Stimulated activated CD8-positive, alpha-beta memory T cell treated with anti-CD3 and anti-CD28 coated beads, Interleukin-12 subunit alpha, Interleukin-12 subunit beta, amount 100 ng/mL, for 24 hours (primary cell): ENCODE measurements around the gene MAP3K12.

Source experiments
- DNase-seq: peaks from one replicate; pipeline ENCODE4 v3.0.0-alpha.2; 2020; ENCODE audit errors: extremely low read depth

The MAP3K12 gene

DNA sequence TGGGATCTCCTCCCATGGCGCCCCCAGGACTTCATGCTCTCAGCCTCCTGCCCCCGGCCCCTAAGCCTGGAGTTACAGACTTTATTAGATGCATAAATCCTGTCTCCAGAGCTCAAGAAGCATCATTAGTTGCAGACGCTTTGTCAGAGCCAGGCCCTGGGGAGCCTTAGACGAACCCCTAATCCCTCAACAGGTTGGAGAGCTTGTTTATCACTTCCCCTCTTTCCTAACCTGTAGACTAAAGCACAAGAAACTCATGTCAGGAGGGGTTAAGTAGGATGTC, 8.3 kb upstream of the MAP3K12 start:
- DNase-seq, result no peak

- DNase-seq, result no peak
Measured at GRCh38 chr12:53506881-53507602, 7.8 kb upstream of the MAP3K12 start, which contains the start of gene NPFF. TSS of gene NPFF (minus strand) at chr12:53507484. CDS start at chr12:53507474, 10 bp downstream.

DNA sequence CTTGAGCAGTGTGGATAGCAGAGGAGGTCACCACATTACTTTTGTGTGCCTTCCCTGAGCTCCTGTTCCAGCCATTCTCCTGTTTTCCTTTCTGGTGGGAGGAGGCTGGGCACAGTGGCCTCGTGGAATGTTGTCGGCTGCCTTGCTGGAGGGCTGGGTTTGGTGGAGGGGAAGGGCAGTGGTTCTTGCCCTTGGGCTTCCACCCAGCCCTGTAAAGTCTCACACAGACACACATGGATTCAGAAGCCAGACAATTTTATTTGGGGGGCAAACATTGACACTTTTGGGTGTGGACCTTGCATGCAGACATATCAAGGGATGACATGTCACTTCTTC, 7.2 kb upstream of the MAP3K12 start:
- no peak for DNase-seq

GRCh38 chr12:53505555-53506449, 6.5 kb upstream of the MAP3K12 start:
- DNase-seq, result no peak

DNA sequence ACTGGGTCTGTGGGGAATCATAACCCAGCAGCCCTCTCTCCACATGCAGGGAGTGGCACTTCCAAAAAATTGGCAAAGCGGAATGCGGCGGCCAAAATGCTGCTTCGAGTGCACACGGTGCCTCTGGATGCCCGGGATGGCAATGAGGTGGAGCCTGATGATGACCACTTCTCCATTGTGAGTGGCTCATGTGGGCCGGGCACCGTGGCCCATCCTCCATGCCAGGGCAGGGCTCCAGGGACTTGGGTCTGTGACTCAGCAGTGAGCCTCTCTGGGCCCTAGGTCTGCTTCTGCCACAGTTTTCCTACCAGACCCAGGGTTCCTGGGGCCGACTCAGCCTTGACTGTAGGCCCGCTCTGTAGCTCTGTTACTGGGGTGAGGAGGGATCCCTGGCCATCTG, 5.8 kb upstream of the MAP3K12 start:
- no peak for DNase-seq

DNA sequence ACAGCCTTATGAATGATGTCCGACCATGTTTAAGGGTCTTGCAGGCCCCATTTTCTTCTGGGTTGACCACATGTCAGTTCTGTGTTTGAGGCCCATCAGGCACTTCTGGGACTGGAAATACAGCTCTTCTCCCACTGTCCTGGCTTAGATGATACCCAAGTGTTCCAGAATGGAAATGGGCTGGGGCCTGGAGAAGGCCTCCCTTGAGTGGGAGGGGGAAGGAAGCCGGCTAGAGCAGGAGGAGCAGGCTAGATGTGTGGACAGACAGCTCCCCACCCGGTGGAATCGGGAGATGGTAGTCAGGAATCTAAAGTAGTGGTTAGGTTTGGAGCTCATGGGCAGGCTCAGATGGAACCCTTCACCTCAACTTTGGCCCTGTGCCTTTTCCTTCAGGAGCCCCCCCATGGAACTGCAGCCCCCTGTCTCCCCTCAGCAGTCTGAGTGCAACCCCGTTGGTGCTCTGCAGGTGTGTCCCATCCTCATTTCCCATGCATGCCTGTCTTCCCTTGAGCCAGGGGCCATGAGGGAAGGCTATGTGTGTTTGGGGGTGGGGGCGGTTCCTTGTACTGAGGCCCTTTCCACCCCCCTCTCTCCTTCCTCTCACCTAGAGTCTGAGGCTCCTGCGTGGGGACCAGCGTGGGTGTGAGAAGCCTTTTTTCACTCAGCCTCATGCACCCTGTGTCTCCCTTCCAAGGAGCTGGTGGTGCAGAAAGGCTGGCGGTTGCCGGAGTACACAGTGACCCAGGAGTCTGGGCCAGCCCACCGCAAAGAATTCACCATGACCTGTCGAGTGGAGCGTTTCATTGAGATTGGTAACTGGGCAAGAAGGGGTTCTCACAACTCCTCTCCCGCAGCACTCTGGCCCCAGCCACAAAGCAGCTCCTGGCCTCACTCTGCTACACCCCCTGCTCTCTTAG, 5.0 kb upstream of the MAP3K12 start:
- no peak for DNase-seq

GRCh38 chr12:53502983-53503728, 3.9 kb upstream of the MAP3K12 start:
- DNase-seq, result no peak

- no peak for DNase-seq
Measured at GRCh38 chr12:53502331-53502730, 3.1 kb upstream of the MAP3K12 start.

DNA sequence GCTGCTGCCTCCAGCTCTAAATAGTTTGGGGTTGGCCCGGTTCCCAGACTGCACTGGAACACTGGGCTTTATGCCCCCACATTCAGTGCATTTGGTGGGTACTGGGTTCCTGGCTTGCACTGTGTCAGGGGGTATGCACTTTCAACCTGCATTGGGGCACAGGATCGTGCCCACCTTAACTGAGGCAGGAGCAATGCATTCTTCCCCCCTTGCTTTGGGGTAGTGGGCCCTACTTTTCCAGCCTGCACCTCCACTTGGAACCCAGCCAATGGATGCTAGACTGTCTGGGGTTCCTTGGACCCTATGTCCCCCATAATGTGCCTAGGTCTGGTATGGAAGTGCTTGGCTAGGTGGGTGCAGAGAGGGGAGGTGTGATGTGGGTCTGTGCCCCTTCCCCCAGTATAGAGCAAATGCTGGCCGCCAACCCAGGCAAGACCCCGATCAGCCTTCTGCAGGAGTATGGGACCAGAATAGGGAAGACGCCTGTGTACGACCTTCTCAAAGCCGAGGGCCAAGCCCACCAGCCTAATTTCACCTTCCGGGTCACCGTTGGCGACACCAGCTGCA, 2.4 kb upstream of the MAP3K12 start:
- no peak for DNase-seq

GRCh38 chr12:53500776-53501614, 1.7 kb upstream of the MAP3K12 start, which contains the start of gene TARBP2:
TSS of gene TARBP2 (plus strand) at chr12:53501283. CDS start at chr12:53501409, 126 bp downstream.
- DNase-seq, result peak; percentile 86

DNA sequence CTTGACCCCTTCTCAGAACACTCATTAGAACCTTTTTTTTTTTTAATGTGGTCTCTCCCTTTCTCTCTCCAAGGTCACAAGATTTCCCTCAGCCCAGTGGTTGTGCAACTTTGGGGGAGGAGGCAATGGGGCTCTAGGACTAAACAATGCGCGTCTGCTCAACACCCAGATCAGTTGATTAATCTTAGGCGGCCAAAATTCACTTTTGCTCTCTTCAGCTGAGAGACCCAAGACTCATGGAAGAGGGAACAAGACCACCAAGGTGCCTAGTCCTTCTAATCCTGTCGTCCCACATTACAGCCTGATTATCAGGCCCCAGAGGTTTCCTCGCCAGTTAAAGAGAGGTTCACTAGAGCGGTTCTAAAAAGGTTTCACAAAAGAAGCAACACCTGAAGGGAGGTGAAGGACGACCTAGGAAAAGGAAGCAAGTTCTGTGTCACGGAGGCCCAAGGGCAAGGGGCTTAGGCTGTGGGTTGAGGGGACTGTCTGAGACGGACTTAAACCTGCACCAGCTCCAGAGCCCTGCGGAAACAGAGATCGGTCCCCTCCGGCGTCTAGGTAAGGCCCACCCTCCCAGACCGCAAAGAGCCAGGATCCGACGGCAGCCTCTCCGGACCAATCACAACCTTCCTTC, 1.0 kb upstream of the MAP3K12 start:
- no peak for DNase-seq

DNA sequence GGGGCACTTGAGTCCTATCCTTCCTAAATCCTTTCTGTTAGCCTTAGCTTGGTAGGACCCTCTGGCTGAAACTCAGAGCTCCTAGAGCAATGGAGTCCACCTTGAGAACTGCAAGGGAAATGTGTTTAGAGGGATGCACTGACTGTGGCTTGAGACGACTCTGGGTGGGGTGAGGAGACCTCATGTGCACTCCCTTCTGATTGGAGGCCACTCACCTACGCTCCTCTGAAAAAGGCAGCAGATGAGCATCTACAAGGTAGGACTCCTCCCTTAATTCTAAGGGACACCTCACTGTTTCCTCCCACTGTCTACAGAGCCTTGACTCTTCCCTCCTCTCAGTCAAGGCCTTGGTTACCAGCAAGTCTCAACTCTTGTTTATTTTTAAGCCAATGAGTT, 1.0 kb downstream of the MAP3K12 start:
- DNase-seq, result no peak

DNA sequence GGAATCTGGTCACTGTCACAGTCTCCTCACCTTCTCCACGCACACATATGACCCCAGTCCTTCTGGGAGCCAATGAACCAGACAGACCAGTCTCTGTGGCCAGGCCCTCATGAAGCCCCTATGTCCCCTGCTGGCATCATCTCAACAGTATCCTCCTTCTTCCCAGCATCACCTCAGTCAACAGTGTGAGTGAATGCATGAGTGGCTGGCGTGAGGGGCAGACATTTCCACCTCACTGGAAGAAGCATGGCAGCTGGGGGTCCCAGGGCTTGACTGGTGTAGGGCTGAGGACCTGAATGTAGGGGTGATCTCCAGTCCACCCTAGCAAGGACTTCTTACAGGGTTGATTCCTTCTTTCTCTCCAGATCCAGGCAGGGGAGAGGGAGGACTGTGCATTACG, 1.8 kb downstream of the MAP3K12 start:
- DNase-seq, result no peak

GRCh38 chr12:53496752-53497032, 2.6 kb downstream of the MAP3K12 start:
- DNase-seq, result no peak

DNA sequence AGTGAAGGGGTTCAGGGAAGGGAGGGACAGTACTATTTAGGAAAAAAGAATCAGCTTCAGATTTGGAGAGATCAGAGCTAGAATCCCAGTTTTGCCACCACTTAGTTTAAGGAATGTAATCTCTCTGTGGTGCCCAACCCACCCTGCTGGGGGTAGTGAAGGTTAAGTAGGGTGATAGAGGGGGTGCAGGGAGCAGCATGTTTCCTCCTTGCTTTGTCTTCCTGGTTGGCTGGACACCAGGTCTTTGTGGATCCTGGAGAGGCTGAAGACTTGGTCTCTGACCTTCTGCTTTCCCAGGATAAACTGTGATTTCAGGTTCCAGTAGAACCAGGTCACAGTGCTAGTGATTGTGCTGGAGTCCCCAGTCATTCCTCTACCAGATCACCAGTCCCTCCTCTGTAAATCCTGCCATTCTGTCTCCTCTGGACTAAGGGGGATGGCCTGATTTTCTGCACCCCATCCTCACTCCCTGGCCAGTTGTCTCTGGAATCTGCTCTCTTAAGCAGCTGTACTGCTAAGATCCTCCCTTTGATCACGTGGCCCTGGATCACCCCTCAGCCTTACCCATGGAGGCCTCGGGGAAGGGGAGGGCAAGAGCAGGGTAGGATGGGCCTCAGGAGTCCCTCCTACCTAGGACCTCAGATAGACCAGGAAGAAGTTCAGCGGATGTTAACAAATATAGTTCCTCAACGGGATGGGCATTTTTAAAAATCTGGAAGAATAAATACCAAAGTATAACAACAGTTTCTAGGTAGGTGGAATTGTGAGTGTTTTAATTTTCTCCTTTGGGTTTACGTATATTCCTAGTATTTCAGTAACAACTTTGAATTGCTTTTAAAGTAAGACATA, 3.1 kb downstream of the MAP3K12 start:
- no peak for DNase-seq

DNA sequence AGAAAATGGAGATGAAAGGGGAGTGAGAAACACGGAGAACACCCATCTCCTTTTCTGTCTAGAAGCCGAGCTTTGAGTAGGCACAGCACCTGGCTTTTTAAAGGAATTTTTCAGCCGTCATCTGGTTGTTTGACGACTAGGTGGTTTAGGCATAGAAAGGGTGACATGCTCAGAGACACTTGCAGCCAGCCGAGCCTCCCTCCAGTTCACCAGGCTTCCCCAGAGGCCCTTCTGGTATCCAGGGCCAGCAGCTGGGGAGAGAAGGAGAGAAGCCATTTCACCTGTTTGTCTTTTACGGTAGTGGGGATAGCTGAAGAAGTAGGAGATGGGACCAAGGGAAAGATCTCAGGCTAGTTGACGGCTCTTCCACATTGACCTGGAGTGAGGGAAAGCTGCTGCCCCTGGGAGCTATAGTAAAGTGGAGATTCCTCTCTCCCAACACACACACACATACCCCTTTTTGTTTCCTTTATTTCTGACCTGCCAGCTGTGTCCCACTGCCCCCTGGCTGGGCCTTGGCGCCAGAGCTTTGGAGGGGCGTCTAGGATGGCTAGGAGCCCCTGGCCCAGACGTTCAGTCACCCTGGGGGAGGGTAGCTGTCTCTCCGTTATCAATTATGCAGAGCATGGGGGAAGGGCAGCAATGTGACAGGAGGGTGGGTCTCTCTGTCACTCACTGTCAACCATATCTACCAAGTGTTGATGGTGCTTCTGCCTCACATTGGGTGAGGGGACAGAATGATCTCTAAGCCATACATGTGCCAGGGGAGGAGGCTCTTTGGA, 5.5 kb downstream of the MAP3K12 start:
- DNase-seq, result no peak

- peak; percentile 68 for DNase-seq
Measured at GRCh38 chr12:53492830-53493609, 6.2 kb downstream of the MAP3K12 start.
